GM21619 (cell line): Measurements from ENCODE around the gene RARRES2.

Experiments
- ATAC-seq: cut with Tn5 transposase; IDR thresholded peaks from one replicate; pipeline ENCODE4 v1.9.1; 2021; ENCODE audit not compliant: unreplicated experiment

Gene RARRES2

DNA sequence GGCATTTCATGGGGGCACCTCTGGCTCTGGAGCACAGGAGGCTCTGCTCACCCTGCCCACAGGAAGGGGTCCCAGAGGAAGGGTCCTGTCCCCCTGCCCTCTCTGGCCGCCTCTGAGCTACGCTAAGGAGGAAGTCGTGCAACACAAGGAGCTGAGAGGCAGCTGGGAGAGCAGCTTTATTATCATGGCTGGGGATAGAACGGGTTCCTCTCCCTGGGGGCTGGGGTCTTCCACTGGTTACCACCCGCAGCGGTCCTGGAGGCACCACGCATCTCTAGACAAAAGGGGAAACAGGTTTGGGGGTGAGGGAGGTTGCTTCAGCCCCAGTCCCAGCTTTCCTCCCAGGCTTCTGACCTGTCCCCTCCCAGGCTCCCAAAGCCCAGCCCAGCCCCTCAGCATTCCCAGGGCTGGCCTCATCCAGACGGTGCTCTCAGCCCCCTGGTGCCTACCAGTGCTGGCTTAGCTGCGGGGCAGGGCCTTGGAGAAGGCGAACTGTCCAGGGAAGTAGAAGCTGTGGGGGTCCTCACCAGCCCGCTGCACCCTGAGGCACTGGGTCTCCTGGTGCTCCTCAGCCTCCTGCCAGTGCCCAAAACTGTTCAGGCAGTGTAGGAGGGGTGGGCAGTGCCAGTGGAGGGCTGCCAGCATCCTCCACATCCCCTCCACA lies 3.1 kb downstream of the RARRES2 start:
- ATAC-seq, result no peak

DNA sequence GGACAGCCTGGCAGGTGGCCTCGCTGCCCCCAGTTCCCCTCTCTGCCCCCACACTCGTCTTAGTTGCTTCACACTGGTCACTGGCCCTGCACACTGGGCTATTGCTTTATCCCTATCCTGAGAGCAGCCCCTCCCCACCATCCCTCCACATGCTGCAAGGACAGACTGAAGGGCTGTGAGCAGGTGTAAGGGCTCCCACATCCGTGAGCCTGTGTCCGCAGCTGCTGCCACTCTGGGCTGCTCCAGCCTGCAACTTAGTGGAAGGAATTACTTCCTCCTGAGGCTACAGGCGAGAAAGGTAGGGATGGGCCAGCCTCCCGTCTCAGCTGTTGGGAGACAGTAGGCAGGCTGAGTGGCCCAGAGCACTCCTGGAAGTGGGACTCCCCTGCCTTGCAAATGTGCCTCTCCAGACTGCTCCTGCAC lies 3.8 kb downstream of the RARRES2 start:
- no peak for ATAC-seq

DNA sequence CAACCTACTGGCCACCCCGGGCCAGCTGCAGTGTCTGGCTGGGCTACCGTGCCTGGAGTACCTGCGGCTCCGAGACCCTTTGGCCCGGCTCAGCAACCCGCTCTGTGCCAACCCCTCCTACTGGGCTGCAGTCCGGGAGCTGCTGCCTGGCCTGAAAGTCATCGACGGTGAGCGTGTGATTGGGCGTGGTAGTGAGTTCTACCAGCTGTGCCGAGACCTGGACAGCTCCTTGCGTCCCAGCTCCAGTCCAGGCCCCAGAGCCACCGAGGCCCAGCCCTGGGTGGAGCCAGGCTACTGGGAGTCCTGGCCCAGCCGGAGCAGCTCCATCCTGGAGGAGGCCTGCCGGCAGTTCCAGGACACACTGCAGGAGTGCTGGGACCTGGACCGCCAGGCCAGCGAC lies 4.2 kb downstream of the RARRES2 start:
- ATAC-seq, result no peak

GRCh38 chr7:150336746-150337145 lies 4.7 kb downstream of the RARRES2 start:
- ATAC-seq, result no peak

DNA sequence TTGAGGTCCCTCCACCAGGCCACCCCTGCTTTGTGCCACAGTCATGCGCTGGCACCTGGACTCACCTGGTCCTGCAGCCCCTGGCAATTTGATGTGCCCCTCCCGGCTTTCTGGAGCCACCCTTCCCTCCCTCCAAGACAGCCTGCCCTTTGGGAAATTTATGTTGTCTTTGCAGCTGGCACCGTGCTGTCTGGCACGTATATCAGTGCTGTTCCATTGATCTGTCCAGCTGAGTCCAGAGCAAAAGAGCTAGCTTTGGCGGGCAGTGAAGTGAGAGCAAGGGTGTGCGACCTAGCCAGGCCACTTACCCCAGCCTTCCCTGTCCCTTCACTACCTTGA lies 5.7 kb downstream of the RARRES2 start:
- ATAC-seq, result no peak

DNA sequence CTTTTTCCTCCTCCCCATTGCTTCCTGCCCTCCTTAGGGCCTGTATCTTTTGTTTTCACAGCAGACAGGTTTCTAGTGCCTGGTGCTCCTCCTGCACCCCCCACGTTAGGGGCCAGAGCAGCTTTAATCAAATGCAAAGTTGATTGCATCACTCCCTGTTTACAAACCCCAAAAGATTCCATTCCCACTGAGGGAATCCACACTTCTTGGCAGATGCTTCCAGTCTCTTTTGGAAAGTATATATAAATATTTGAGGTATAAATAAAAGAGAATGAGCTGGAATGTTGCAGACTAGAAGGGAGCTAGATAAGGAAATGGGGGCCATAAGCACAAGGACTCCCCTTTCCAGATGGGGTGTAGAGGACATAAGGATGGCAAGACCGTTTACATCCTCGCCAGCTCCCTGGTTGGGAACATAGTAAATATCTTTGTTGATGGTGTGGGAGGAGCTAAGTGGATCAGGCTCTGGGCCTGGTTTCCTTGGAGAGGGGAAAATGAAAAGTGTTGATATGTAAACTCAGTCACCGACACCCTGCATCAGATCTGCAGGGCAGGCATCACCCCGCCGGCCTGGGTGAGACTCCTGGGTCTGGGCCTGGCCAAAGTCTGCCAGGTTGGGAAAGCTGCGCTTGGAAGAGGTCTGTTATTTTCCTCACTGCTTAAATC lies 6.2 kb downstream of the RARRES2 start:
- ATAC-seq, result no peak

GRCh38 chr7:150334108-150334507 lies 7.3 kb downstream of the RARRES2 start:
- ATAC-seq, result no peak

DNA sequence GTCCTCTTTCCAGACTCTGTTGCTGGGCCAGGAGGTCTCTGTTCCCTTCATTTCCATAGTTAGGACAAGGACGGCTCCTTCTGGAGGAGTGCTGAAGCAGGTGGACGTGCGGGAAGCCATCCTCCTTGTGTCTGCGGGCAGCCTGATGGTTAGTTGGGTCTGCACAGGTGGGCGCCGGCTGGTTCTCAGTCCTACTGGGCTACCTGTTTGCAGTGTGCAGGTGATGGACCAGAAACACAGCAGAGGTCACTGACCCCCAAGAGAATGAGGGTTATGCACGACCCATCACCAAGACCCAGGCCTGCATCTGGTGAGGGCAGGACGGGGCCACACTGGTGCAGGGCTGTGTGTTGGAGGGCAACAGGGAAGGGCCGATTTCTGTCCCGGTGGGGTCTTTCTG lies 7.8 kb downstream of the RARRES2 start:
- ATAC-seq, result no peak

DNA sequence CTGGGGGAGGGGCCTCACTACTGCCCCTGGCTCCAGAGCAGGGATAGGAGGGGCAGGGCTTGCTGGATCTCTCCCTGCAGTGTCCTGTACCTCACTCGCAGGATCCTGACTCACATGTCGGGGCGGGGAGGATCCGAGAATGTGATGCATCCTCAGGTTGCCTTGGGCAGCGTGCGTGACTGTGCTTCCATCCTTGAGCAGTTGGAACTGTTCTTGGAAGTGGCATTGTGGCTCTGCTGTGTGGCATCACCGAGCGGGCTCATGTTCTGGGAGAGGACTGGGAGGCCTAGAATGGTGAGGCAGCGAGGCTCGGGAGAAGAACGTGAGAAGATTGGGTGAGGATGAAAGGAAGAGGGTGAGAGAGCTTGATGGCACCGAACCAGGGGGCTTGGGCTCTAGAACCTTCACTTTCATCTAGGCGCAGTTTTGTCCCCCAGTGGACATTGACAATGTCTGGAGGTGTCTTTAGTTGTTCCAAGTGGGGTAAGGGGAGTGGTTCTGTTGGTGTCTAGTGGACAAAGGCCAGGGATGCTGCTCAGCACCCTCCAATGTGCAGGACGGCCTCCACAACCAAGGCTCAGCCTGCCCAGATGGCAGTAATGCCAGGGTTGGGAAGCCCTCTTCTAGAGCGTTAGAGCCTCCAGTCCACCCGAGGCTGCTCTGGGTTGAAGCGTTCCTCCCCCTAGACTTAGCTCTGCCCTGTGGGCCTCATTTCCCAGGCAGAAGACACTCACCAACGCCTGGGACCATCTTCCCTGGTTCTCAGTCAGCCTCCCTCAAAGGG lies 8.4 kb downstream of the RARRES2 start:
- ATAC-seq, result no peak

DNA sequence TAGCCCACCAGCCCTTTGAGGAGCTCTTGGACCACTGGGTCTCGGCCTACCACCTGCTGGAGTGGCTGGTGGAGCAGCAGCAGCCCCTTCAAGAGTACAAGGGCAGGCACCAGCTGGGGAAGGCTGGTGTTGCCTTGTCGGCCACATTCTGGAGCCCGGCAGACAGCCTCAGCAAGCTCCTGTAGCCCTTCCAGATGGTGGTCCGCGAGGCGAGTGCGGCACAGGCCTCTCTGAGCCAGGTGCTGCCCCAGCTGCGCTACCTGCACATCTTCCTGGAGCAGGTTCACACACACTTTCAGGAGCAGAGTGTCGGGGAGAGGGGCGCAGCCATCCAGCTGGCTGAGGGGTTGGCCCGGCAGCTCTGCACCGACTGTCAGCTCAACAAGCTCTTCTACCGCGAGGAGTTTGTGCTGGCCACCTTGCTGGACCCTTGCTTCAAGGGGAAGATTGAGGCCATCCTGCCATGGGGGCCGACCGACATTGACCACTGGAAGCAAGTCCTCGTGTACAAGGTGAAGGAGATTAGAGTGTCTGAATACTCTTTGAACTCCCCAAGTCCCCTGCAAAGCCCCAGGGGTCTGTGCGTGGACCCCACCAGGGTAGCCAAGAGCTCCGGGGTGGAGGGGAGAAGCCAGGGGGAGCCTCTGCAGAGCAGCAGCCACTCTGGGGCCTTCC lies 11.1 kb downstream of the RARRES2 start:
- no peak for ATAC-seq

DNA sequence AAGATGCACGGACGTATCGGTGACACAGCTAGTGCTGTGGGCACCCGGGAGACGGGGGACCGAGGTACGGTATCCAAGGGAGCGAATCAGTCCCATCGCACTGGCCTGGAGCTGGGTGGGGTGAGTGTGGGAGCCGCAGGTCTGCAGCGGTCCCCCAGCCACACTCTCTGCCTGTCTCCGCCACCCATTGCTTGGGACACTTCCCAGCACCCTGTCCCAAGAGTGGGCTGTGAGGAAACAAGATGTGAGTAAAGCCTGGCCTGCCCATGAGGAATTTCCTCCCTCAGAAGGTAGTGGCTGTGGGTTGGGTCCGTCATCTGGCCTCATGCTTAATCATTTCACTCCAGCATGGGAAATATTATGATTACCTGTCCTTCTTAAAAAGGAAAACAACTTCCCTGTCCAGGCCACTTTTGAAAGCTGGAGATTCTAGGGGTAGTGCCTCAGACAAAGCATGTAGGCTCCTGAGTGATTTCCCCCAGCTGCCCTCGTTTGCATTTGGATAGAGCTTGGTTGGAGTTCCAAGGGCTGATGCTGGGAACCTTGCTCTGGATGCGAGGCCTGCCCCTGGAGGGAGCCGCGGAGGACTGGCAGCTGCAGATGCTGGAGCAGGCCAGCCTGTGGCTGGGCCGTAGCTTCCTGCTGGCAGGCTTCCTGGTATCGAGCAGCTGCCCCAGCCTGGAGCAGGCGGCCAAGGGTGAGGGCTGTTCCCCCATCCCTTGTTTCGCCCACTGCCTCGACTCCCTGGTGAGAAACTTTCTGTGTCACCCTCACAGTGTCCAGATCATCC lies 11.9 kb downstream of the RARRES2 start:
- ATAC-seq, result no peak

- ATAC-seq, result no peak
Measured at GRCh38 chr7:150327308-150327707, 14.1 kb downstream of the RARRES2 start.

DNA sequence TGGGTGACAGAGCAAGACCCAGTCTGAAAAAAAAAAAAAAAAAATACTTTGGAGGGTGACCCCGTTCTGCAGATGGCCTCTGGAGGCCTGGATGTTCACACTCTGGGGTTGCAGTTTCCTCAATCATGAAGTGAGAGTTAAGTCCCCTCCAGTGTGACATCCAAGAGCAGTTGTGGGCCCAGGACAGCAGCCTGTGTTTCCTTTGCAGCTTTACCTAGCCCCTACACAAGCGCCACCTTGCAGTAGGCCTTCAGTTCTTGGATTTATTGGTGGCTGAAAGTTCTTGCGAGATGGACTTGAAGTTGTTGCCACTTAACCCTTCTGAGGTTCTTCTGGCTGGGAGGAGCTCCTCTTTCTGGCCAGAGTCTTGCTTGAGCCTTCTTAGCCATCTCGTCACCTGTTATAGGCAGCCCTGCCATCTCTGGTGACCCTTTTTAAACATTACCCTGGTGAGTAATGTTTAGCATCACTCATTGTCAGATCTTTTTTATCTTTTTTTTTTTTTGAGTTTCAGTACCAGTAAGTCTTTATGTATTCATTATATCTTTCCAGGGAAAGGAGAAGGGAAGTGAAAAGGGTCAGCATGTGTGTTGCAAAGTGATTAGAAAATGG lies 14.7 kb downstream of the RARRES2 start:
- ATAC-seq, result no peak

GRCh38 chr7:150325901-150326300 lies 15.5 kb downstream of the RARRES2 start:
- no peak for ATAC-seq

GRCh38 chr7:150325110-150325611 lies 16.3 kb downstream of the RARRES2 start:
- no peak for ATAC-seq

DNA sequence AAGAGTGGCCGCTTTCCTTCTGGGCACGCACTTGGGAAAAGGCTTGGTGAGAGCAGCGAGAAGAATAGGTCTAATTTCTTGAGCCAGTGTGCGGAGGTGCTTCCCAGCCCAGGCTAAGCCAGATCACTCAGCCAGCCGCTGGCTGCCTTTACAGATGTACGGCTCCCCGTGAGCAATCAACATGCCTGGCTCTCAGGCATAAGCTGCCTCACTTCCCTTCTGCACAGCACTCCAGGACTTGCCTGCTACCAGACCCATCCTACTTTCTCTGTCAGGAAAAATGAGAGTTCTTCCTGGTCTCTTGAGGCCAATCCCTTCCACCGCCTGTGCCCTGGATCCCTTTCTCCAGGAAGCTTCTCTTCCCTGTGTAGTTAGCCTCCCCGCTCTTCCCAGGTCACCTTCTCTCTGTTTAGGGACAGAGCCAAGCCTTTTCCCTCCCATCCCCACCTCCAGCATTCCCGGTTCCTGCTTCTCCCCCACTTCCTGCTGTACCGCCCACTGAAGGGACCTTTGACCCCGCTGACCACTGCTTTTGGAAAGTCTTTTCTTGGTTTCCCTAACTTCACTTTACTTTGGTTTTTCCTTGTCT lies 17.0 kb downstream of the RARRES2 start:
- ATAC-seq, result no peak

- no peak for ATAC-seq
Measured at GRCh38 chr7:150323682-150324372, 17.6 kb downstream of the RARRES2 start.

DNA sequence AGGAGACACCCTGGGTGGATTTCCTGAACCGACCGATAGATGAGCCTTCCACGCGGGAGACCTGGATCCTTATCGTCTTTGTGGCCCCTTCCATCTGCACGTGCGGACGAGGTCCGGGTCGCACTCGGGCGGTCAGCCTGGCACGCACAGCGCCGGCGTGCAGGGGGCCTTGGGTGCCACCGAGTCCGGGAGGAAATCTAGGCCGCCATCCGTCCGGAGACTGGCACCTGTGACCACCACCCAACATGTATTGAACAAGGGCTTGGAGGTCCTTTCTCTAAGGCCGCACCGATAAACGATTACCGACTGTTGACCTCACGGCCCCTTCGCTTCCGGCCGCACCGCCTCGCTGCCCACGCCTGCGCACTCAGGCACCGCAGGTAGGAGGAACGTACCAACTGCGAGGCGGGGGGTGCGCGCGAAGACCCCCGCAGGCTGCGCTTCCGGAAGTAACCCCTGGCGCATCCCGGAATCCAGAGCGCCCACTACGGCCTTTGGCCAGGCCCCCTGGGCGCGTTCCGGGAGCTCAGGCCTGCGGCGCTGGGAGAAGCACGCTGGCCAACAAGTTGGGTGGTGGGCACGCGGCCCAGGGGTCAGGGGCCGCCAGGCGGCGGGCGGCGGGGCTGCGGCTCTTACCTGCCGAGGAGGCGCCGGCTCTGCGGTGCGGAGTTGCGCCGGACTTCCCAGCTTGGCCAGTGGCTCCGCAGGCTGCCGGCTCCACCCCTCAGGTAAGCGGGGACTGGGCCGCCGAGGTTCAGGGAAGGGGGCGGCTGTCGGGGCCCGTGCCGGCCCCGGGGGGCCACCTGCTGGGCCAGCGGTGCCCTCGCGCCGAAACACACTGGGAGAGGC lies 18.4 kb downstream of the RARRES2 start, which contains the start of the genes ACTR3C and LRRC61:
Gene ACTR3C (minus strand): TSS at position 713 of the 849 bp plus-strand sequence. CDS start 28,249 bp downstream, outside the sequence.
Gene LRRC61 (plus strand): TSS at position 523 of the 849 bp plus-strand sequence. CDS start 13,507 bp downstream, outside the sequence.
- peak; percentile 57 for ATAC-seq
